GM18499 (cell line): Measurements from ENCODE around the gene CARD9.

Experiments used
- ATAC-seq: cut with Tn5 transposase; IDR thresholded peaks from one replicate; pipeline ENCODE4 v1.9.1; 2021; ENCODE audit warnings: moderate number of reproducible peaks; ENCODE audit not compliant: insufficient read depth, unreplicated experiment

CARD9 gene

DNA sequence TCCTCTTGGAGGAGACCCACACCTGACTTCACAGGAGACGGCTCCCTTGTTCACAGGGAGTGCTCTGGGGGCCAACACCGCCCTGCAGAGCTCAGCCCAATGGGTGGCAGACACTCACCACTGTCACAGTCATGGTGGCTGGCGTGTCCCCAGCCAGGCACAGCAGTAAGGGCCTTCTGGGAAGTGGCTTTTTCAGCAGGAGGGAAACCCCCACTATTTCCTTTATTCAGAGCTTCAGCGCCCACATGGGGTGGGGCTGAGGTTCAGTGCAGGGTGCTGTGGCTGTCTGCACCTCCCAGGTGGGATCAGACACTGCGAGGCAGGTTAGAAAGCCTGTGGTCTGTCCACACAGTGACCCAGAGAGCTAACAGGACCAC, 30.1 kb upstream of the CARD9 start:
- ATAC-seq, result no peak

GRCh38 chr9:136402067-136402466, 28.6 kb upstream of the CARD9 start:
- no peak for ATAC-seq

DNA sequence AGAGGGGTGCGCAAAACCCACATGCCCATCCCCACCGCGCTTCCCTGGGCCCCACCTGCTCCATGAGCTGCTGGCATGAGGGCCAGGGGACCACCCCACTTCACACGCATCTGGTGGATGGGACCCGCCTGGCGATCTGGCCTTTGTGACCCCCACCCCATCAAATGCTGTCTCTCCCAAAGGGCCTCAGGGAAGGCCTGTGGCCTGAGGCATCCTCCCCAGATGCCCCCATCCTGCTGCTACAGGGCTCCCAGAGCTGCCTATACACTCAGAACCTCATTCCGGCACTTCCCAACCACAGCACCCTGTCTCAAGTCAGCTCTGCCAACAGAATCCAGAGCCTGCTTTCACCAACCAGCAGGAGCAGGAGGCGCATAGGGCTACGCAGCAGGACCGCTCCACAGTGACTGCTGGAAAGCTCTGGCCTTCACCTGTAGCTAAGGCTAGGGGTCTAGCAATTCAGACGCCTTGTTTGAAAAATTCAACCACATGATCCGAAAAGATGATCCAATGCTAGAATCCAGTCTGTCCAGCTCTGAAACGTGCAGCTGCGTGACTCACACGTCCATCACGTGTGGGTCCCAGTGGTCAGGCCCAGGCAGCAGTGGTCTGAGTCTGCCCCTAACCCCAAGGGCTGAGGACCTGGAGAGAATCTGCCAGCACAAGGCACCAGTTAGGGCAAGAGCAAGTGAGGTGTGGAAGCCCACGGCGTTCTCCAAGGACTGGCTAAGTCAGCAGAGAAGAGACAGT, 27.9 kb upstream of the CARD9 start:
- ATAC-seq, result no peak

DNA sequence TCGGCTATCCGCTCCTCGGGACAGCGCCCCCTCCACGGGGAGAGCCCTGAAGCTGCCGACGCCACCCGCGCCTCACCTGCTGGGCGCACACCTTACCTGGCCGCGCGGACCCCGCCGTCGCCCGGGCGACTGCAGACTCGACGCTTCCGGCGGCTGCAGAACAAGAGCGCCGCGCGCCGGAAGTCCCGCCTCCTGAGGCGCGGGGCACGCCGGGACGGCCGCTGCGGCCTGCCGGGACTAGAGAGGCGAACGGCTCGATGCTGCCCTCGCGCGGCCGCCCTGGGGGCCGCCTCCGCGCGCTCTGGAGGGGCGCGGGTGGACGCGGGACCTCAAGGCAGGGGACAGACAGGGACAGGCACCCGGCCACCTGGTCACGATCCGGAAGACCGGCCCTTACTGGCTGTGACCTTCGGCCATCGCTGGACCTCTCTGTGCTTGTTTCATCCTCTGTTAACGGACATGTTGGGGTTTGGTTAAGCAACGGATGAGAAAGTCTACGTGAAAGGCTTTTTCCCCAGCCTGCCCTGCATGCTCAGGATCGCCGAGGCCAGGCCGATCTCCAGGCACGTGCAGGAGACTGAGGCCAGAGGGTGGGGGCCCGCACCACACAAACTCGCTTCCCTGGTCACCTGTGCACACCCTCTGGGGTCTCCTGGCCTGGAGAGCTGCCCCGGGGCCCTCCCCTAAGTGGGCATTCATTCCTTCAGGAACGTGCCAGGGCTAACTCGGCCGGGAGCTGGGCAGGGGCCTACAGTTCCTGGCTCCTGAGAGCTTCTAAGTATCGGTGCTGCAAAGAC, 26.8 kb upstream of the CARD9 start, which contains the start of gene SNAPC4:
Gene SNAPC4, minus strand, starts transcription at position 133 of the 797 bp plus-strand sequence. CDS start 1,742 bp downstream, outside the sequence.
- ATAC-seq, result no peak

DNA sequence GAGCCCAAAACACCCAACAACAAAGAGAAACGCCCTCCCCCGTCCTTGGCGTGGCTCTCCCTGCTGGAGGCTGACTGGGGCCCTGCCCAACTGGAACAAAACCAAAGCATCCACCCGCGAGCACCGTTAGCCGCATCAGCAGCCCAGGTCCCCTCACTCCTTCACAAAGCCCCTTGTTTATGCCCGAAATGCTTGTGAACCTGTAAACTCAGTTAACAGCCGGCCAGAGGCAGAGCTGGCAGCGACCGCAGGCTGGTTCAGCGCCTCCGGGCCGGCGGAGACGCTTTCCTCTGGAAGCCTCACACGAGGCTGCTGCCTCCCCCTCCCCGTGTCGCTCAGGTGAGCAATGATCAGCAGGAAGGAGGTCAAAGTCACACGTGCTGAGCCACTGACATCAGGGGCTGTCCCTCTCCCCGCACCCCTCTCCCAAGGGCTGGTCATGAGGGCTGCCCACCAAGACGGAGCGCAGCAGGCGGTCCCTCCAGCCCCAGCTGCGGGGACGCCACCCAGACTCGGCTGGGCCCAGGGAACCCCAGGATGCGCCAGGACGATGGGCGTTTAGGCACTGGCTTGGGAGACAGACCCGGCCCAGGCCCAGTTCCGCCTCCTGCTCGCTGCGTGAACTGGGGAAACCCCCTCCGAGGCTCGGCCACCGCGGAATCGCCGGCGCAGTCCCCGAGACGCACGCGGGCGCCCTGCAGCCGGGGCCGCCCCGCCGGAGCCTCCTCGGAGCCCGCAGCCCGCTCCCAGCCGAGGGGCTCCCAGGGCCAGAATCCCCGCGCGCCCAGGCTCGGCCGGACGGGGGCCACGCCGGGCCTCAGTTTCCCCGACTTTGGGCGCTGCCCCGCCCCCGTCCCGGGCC, 25.9 kb upstream of the CARD9 start:
- ATAC-seq, result no peak

- ATAC-seq, result no peak
These were observed 24.8 kb upstream of the CARD9 start for GRCh38 chr9:136398286-136398685.

DNA sequence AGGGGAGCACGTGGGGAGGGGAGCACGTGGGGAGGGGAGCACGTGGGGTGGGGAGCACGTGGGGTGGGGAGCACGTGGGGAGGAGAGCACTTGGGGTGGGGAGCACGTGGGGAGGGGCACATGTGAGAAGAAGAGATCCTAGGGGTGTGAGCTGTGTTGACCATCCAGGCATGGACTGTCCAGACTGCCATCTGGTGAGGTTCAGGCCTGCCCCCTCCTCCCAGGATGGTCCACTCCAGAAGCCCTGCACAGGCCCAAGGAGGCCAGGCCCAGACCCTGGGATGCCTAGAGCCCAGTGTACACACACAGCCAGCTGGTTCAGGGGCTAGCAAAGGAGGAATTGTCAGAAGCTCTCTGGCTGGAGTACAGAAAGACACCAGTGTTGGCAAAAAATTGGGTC, 24.2 kb upstream of the CARD9 start:
- no peak for ATAC-seq

- no peak for ATAC-seq
These were observed 22.7 kb upstream of the CARD9 start for GRCh38 chr9:136396219-136396515.

DNA sequence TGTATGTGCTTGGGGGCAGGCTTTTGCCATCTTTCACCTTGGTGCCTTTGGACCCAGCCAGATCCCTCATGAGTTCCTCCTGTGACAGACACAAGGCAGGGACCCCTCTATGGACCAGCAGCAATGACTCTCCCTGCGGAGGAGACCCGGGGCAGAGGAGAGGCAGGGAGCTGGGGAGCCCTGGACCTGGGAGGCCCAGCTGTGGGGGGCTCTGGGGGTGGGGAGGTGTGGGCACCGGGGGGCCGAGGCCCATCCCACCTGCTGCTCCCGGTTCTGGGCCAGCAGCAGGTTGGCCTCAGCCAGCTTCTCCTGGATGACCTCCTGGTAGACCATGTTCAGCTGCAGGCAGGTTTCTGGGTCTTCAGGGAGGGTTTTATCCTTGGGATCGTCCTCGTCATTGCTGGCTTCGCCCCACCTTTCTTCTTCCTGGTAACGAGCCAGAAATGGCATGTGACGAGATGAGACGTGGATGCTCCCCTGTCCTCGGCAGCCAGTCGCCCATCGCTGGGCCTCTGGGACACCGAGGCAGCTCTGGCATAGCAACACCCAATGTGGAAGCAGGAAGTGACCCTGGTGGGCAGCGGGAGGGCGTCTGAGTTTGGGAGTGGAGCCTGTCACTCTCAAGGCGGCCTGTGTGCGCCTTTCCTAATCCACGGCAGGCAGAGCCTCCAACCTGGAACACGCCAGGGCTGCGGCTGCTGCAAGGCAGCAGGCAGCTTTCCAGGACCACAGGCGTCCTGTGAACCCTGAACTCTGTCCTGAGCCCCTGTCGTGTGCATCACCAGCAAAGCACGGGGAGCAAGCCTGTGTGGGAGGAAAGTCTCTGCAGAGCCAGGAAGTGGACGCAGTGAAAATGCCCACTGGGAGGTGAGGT, 22.1 kb upstream of the CARD9 start:
- no peak for ATAC-seq

DNA sequence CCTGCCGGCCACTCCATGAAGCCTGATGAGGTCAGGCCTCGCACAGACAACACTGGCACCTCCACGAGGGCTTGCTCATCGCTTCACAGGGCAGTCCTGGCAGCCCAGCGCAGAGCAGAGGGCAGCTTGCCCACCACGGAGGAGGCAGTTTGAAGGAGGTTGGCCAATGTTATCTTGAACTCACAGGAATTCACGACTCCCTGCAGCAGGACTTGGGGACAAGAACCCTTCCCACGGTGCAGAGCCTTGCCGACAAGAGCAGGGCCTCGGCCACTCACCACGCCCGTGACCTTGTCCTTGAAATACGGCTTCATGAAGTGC, 21.5 kb upstream of the CARD9 start:
- ATAC-seq, result no peak

GRCh38 chr9:136394312-136395019, 21.0 kb upstream of the CARD9 start:
- no peak for ATAC-seq

DNA sequence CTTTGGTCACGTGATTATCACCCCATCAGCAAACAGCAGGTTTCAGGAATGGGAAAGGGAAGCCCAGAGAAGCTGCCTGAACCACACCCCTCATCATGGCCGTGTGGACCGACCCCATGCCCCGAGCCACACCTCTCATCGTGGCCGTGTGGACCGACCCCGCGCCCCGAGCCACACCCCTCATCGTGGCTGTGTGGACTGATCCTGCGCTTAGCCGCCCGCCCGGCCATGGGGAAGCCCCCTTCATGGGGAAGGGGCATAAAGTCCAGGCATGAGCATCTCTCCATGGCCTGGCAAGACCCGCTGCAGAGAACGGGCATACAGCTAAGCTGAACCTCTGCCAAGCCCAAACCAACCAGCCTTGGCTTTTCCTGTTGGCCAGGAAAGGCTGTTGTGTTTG, 20.1 kb upstream of the CARD9 start:
- no peak for ATAC-seq

DNA sequence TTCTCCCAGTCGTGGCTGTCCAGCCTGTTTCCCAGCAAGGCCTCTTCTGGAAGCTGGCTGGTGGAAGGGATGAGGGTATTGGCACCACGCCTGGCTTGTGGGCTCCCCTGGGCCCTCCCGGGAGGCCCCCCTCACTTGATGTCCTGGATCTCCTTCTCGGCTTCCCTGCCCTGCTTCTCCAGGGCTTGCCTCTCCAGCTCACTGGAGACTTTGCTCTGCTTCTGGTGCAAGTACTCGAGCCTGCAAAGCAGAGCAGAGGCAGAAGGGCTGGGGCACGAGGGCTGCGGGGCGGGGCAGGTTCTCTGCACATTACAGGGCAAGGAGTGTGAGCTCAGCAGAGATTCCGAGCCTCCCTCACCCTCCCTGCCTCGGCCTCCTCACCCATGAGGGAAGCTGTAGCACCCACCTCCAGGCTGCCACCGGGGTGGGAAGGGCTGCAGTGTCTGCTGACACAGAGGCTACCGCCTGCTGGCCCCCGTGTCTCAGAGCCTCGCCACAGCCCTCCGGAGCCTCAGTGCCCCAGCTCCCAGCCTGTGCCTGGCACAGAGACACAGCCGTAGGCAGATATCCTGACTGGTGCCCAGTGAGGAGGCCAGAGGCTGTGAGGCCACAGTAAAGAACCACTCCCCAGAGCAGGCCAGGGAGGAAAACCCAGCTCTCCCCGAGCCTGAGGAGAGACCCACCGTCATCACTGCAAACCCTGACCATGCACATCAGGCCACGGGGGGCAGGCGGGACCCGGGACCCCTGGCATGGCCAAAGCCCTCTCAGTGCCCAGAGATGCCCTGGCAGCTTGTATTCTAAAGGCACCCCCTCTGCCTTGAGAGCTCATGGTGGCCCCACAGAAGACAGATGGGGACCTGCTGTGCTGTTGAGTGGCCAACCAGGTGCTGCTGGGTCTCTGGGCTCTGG, 19.3 kb upstream of the CARD9 start:
- ATAC-seq, result no peak

DNA sequence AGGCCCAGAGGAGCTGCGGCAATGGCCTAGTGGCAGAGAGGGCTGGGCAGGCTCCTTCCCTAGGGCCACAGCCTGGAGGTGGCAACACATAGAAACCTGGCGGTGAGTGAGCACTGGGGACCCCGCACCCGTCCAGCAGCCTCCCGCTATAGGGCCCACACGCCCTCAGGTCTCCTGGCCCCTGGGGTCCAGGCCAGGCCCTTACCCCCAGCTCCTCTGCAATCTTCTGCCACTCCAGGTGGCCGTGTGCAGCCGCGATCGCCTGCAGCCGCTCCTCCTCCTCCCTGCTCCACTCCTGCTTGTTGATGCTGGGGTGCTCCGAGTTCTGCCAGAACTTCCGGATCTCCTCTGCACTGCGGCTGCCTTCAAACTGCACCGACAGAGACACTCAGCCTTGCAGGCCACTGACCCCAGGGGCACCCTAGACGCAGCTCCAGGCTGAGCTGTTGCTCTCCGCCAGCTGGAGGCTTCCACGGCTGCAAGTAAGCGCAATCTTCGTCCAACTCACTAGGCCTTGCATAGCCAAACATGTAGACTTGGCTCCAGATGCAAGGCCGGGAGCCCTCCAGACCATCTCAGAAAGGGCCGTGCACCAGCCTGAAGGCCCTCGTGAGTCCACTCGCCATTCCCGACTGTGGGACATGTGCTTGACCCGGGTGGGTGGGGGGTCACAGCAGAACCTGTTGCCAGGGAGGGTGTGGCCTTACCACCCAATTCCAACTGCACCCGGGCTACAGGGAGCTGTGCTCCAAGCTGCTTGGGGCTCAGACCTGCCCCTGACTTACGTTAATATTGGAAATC, 18.5 kb upstream of the CARD9 start:
- ATAC-seq, result no peak

DNA sequence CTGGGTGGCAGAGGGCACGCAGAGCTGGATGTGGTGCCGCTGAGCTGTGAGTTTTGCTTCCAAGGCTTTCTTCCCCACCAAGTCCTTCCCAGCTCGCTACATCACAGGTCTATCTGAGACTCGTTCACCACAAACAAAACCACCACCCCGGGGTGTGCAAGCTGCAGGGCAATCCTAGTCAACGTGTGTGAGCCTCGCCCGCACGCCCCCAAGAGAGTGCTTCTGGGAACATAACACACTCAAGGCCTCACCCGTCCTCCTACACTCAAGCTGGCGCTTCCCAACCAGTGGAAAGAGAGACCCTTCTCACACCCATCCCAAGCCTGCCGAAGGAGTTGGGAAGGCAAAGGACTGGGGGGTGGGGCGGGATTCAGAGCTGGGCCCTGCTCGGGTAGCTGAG, 15.9 kb upstream of the CARD9 start:
- ATAC-seq, result no peak

GRCh38 chr9:136387217-136387616, 13.7 kb upstream of the CARD9 start:
- no peak for ATAC-seq

GRCh38 chr9:136386018-136386417, 12.5 kb upstream of the CARD9 start:
- no peak for ATAC-seq

DNA sequence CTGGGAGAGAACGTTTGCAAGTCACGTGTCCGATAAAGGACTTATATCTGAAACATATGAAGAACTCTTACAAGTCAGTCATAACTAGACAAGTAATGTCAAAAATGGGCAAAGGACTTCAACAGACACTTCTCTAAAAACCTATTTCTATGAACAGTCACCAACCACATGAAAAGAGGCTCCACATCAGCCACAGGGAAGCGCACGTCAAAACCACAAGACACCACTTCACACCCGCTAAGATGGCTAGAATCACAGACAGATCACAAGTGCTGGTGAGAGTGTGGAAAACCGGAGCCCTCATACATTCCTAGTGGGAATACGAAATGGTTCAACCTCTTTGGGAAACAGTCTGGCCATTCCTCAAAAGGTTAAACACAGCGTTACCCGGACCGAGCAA, 11.5 kb upstream of the CARD9 start:
- no peak for ATAC-seq
